ENCODE data around the gene C19orf25. TPM values are rescaled to one million over a fixed set of nuclear protein-coding genes. Genes with fewer than 3 reads are reported as not detected.
A peak's percentile ranks its signal among the peaks of the same experiment; 100 is the strongest.

C19orf25 gene
- total and polyA plus RNA-seq, 2 donors (not counting 1 experiment from before 2014, with no cell fraction given) = 34.2 to 68.3 TPM

GRCh38 chr19:1471010-1471514 is 8.0 kb downstream of the C19orf25 start:
- CTCF ChIA-PET = interaction anchor here (0.8 to 1.3 kb wide), 3 partner anchors 13 to 201 kb away, joined by 3 to 4 read pairs (median 4); no protein-coding TSS in a partner anchor
- H3K9me3 ChIP-seq (ENCODE audit: control extremely low read depth in 1 of 3, control insufficient read depth in 2 of 3, insufficient read depth in 1 of 3, low read length in 2 of 3) = peaks cover 0 to 7% (median 0%) of the 10 kb centered on the region in 3 donors
- TF ChIP-seq EZH2 (IDR thresholded peaks at IDR 0.05; ENCODE audit: borderline replicate concordance, insufficient read depth, low read depth, low read length, poor library complexity, severe bottlenecking) (no peak), CTCF (IDR thresholded peaks at IDR 0.05) (no peak)
- H3K4me3 Mint-ChIP-seq = peak overlapping the region; percentile 80
- peak; percentile 22 for ATAC-seq (ENCODE audit: low read depth)
- H3K4me2 ChIP-seq (replicated peaks; ENCODE audit: low read depth, low read length, poor library complexity, severe bottlenecking) = peak overlapping the region; percentile 98
- peak overlapping the region in 4 of 5 experiments; percentile 32 to 55 (median 53) for H3K4me3 ChIP-seq (ENCODE audit: control extremely low read depth in 1 of 5, extremely low read depth in 1 of 5, insufficient read depth in 1 of 5, low read depth in 2 of 5, low read length in 4 of 5)
- 7% methylated on average over 28 of the region's 28 CpGs for WGBS (ENCODE audit: insufficient coverage)
- peak overlapping the region; percentile 32 for H3K27ac Mint-ChIP-seq
- intact Hi-C loops (cut with micrococcal nuclease) = loop anchor here (2.0 kb wide), 1 partner anchor 20 kb away; the partner anchor contains the start of genes PCSK4 and REEP6
- H2AFZ ChIP-seq (ENCODE audit: insufficient read depth, low read depth, low read length, poor library complexity, severe bottlenecking) = no peak overlapping the region
- H3K9me3 Mint-ChIP-seq (ENCODE audit: insufficient read depth) = no peaks in the 10 kb centered on the region
- H3K79me2 ChIP-seq (ENCODE audit: control insufficient read depth, insufficient read depth, low read length) = peaks cover 17% of the 10 kb centered on the region
- H3K9ac ChIP-seq (ENCODE audit: low read length) = peak overlapping the region; percentile 66
- no peak overlapping the region for H3K27ac ChIP-seq (ENCODE audit: low read length in 2 of 2)
- H3K27me3 ChIP-seq (replicated peaks in 1 of 4; ENCODE audit: control extremely low read depth in 1 of 4, control insufficient read depth in 3 of 4, insufficient read depth in 4 of 4, low read length in 3 of 4) = peaks cover 0 to 53% (median 18%) of the 10 kb centered on the region in 4 experiments
- H4K20me1 ChIP-seq (ENCODE audit: control insufficient read depth, insufficient read depth, low read length, poor library complexity, severe bottlenecking) = peaks cover 93% of the 10 kb centered on the region
- peaks cover 20% of the 10 kb centered on the region for H3K4me1 Mint-ChIP-seq
- peak; percentile 53 for DNase-seq
- no peaks in the 10 kb centered on the region for H3K36me3 ChIP-seq (replicated peaks in 1 of 2; ENCODE audit: control extremely low read depth in 1 of 2, control insufficient read depth in 1 of 2, extremely low read depth in 1 of 2, insufficient read depth in 2 of 2, low read length in 1 of 2)
- H3K4me1 ChIP-seq (ENCODE audit: control insufficient read depth in 2 of 2, insufficient read depth in 2 of 2, low read length in 2 of 2) = peaks cover 50 to 58% of the 10 kb centered on the region in 2 donors
- H3K27me3 Mint-ChIP-seq = peaks cover 3% of the 10 kb centered on the region
- POLR2A ChIA-PET = interaction anchor here (0.7 to 1.5 kb wide), 3 partner anchors 17 to 26 kb away, joined by 4 to 5 read pairs (median 4); no protein-coding TSS in a partner anchor

Data from B cell (primary cell).